GM23338 (cell line): Measurements from ENCODE around the gene CTNNA2. TPM values are rescaled to one million over a fixed set of nuclear protein-coding genes. Genes with fewer than 3 reads are reported as not detected.

Experiments used
- ATAC-seq: fragments of 200-7000 bp; cut with Tn5 transposase; 3 replicates; pipeline ENCODE4 v1.9.1; 2020
- DNase-seq: peaks from one replicate; pipeline ENCODE4 v3.0.0-alpha.2; 2015; ENCODE audit warnings: low spot score
- H2AFZ ChIP-seq: fragments of 200-600 bp; sonication (generic); 2 replicates; pipeline ENCODE4 v1.8.0; 2016; ENCODE audit warnings: antibody characterized with exemption, mild to moderate bottlenecking, moderate library complexity
- H3F3A ChIP-seq: fragments of 200-600 bp; sonication (generic); replicated peaks from 2 replicates; pipeline ENCODE4 v1.8.0; 2017; ENCODE audit warnings: antibody characterized with exemption, mixed run types, low read depth
- H3K27ac ChIP-seq: fragments of 200-600 bp; sonication (generic); 2 replicates; pipeline ENCODE4 v1.6.1; 2016; ENCODE audit warnings: low read depth
- H3K27me3 ChIP-seq: fragments of 200-600 bp; sonication (generic); 2 replicates; pipeline ENCODE4 v1.8.0; 2016; ENCODE audit warnings: mild to moderate bottlenecking, mixed run types, moderate library complexity; ENCODE audit not compliant: insufficient read depth
- H3K36me3 ChIP-seq: fragments of 200-600 bp; sonication (generic); 2 replicates; pipeline ENCODE4 v1.8.0; 2016; ENCODE audit warnings: mild to moderate bottlenecking; ENCODE audit not compliant: insufficient read depth
- H3K4me1 ChIP-seq: fragments of 200-600 bp; sonication (generic); 2 replicates; pipeline ENCODE4 v1.8.0; 2016; ENCODE audit warnings: mild to moderate bottlenecking, moderate library complexity; ENCODE audit not compliant: insufficient read depth
- H3K4me2 ChIP-seq: fragments of 200-600 bp; sonication (generic); 2 replicates; pipeline ENCODE4 v1.7.1; 2017; ENCODE audit warnings: mixed run types
- H3K4me3 ChIP-seq: fragments of 200-600 bp; sonication (generic); 2 replicates; pipeline ENCODE4 v1.6.1; 2016; ENCODE audit warnings: mixed run types
- H3K79me2 ChIP-seq: fragments of 200-600 bp; sonication (generic); replicated peaks from 2 replicates; pipeline ENCODE4 v1.8.0; 2017; ENCODE audit warnings: mild to moderate bottlenecking; ENCODE audit not compliant: insufficient read depth
- H3K9me2 ChIP-seq: fragments of 200-600 bp; sonication (generic); 2 replicates; pipeline ENCODE4 v1.8.0; 2017; ENCODE audit not compliant: insufficient read depth
- H4K20me1 ChIP-seq: fragments of 200-600 bp; sonication (generic); replicated peaks from 2 replicates; pipeline ENCODE4 v1.8.0; 2017; ENCODE audit warnings: mild to moderate bottlenecking; ENCODE audit not compliant: insufficient read depth
- H3K27ac Mint-ChIP-seq: 2 replicates; pipeline ENCODE4 v1.8.0; 2020; ENCODE audit warnings: inconsistent platforms, mild to moderate bottlenecking, moderate library complexity, mixed read lengths
- H3K27me3 Mint-ChIP-seq: 3 replicates; pipeline ENCODE4 v1.8.0; 2022; ENCODE audit warnings: low read depth, mild to moderate bottlenecking, moderate library complexity, mixed read lengths, inconsistent platforms; ENCODE audit not compliant: insufficient read depth, poor library complexity
- H3K36me3 Mint-ChIP-seq: 3 replicates; pipeline ENCODE4 v1.8.0; 2021; ENCODE audit warnings: low read depth, mild to moderate bottlenecking, inconsistent platforms, moderate library complexity, mixed read lengths
- H3K4me1 Mint-ChIP-seq: 3 replicates; pipeline ENCODE4 v1.8.0; 2020; ENCODE audit warnings: mild to moderate bottlenecking, inconsistent platforms, mixed read lengths
- H3K4me3 Mint-ChIP-seq: 3 replicates; pipeline ENCODE4 v1.8.0; 2021; ENCODE audit warnings: moderate library complexity, mild to moderate bottlenecking, inconsistent platforms, mixed read lengths
- H3K9me3 Mint-ChIP-seq: 3 replicates; pipeline ENCODE4 v1.8.0; 2020; ENCODE audit warnings: moderate library complexity, mild to moderate bottlenecking, inconsistent platforms, mixed read lengths
- CREB1 ChIP-seq: fragments of 250-450 bp; sonication (Bioruptor Pico); IDR thresholded peaks from 2 replicates; pipeline ENCODE4 v1.5.0; 2020; ENCODE audit warnings: low read depth, mild to moderate bottlenecking, moderate library complexity
- CTCF ChIP-seq, 2 experiments: fragments of 200-600 bp in 1 of 2; sonication (generic) in 1 of 2; conservative IDR thresholded peaks; 2 replicates each; pipeline versions ENCODE4 v1.5.1 to v1.6.1; 2016 to 2017; ENCODE audit warnings: antibody characterized with exemption in 2 of 2, low read depth in 2 of 2, mild to moderate bottlenecking in 2 of 2, moderate library complexity in 1 of 2
- ETS1 ChIP-seq: IDR thresholded peaks from 2 replicates; pipeline ENCODE4 v1.6.1; 2016; ENCODE audit warnings: antibody characterized with exemption
- EZH2 ChIP-seq: fragments of 200-600 bp; sonication (generic); IDR thresholded peaks from one replicate; pipeline ENCODE4 v1.8.0; 2017; ENCODE audit warnings: antibody characterized with exemption, mild to moderate bottlenecking, low read depth; ENCODE audit not compliant: unreplicated experiment
- EZH2phosphoT487 ChIP-seq: fragments of 200-600 bp; sonication (generic); IDR thresholded peaks from one replicate; pipeline ENCODE4 v1.8.1; 2018; ENCODE audit warnings: antibody characterized with exemption; ENCODE audit not compliant: unreplicated experiment
- JUNB ChIP-seq: IDR thresholded peaks from one replicate; pipeline ENCODE4 v1.6.1; 2016; ENCODE audit warnings: antibody characterized with exemption; ENCODE audit not compliant: unreplicated experiment
- NANOG ChIP-seq: IDR thresholded peaks from 2 replicates; pipeline ENCODE4 v1.6.1; 2016; ENCODE audit warnings: antibody characterized with exemption, borderline replicate concordance
- POLR2AphosphoS5 ChIP-seq: IDR thresholded peaks from 2 replicates; pipeline ENCODE4 v1.6.1; 2016; ENCODE audit warnings: antibody characterized with exemption, low read depth
- STAT1 ChIP-seq: IDR thresholded peaks from one replicate; pipeline ENCODE4 v1.6.1; 2016; ENCODE audit warnings: antibody characterized with exemption; ENCODE audit not compliant: unreplicated experiment
- ZNF114 ChIP-seq: fragments of 250-450 bp; sonication (Bioruptor Pico); IDR thresholded peaks from 2 replicates; pipeline ENCODE4 v1.5.0; 2020; ENCODE audit warnings: mild to moderate bottlenecking, moderate library complexity
- ZNF331 ChIP-seq: fragments of 250-450 bp; sonication (Bioruptor Pico); IDR thresholded peaks from 2 replicates; pipeline ENCODE4 v1.5.0; 2020; ENCODE audit warnings: low read depth, mild to moderate bottlenecking, moderate library complexity
- ZNF462 ChIP-seq: fragments of 250-450 bp; sonication (Bioruptor Pico); IDR thresholded peaks from 2 replicates; pipeline ENCODE4 v1.5.0; 2020; ENCODE audit warnings: mild to moderate bottlenecking, moderate library complexity
- polyA plus RNA-seq: library from polyadenylated mRNA; unstranded; fragments of >200 nt; fragmentation: Nextera tagmentation; extraction: Ambion mirVana; gene quantifications from 2 replicates; pipeline ENCODE4 v1.2.1, GENCODE V29; 2016
- total RNA-seq: library from RNA; depleted of rRNA; stranded (reverse); fragments of >200 nt; shearing (Covaris generic); gene quantifications from 2 replicates; pipeline ENCODE4 v1.2.3, GENCODE V29; 2014
- TF ChIP-seq, protein P1 (sequence below): IDR thresholded peaks from one replicate; pipeline ENCODE4 v1.6.1; 2018; ENCODE audit warnings: antibody characterized with exemption; ENCODE audit not compliant: unreplicated experiment

CTNNA2 gene
- total and polyA plus RNA-seq, 2 experiments from 2014 or later, result 6.4 to 15.6 TPM

- Histone ChIP-seq H3K27me3 (no peaks in the 10 kb centered on the region), H2AFZ (no peak overlapping the region), H3F3A (no peaks in the 10 kb centered on the region), H3K4me2 (no peak overlapping the region), H3K36me3 (no peaks in the 10 kb centered on the region; the same call in 1 of the 2 replicates), H3K4me1 (no peaks in the 10 kb centered on the region), H3K9me2 (peaks cover 5% of the 10 kb centered on the region), H3K4me3 (no peak overlapping the region), H3K27ac (no peak overlapping the region), H4K20me1 (no peaks in the 10 kb centered on the region), H3K79me2 (no peaks in the 10 kb centered on the region)
- H3K36me3 Mint-ChIP-seq, result no peaks in the 10 kb centered on the region
- no peaks in the 10 kb centered on the region for H3K9me3 Mint-ChIP-seq
- no peak overlapping the region for H3K27ac Mint-ChIP-seq
- ATAC-seq, result no peak
- no peak for DNase-seq
- no peak overlapping the region for H3K4me3 Mint-ChIP-seq
- H3K27me3 Mint-ChIP-seq, result peaks cover 4% of the 10 kb centered on the region
- TF ChIP-seq STAT1, result no peak
- no peak for TF ChIP-seq CREB1 (CRISPR knock-in tag)
- no peak for TF ChIP-seq ZNF331 (CRISPR knock-in tag)
- no peak for TF ChIP-seq EZH2phosphoT487
- TF ChIP-seq POLR2AphosphoS5, result no peak
- no peak for TF ChIP-seq ZNF114 (CRISPR knock-in tag)
- TF ChIP-seq NANOG, result no peak
- no peak for TF ChIP-seq JUNB
- no peak for TF ChIP-seq ETS1
- TF ChIP-seq, protein P1, sequence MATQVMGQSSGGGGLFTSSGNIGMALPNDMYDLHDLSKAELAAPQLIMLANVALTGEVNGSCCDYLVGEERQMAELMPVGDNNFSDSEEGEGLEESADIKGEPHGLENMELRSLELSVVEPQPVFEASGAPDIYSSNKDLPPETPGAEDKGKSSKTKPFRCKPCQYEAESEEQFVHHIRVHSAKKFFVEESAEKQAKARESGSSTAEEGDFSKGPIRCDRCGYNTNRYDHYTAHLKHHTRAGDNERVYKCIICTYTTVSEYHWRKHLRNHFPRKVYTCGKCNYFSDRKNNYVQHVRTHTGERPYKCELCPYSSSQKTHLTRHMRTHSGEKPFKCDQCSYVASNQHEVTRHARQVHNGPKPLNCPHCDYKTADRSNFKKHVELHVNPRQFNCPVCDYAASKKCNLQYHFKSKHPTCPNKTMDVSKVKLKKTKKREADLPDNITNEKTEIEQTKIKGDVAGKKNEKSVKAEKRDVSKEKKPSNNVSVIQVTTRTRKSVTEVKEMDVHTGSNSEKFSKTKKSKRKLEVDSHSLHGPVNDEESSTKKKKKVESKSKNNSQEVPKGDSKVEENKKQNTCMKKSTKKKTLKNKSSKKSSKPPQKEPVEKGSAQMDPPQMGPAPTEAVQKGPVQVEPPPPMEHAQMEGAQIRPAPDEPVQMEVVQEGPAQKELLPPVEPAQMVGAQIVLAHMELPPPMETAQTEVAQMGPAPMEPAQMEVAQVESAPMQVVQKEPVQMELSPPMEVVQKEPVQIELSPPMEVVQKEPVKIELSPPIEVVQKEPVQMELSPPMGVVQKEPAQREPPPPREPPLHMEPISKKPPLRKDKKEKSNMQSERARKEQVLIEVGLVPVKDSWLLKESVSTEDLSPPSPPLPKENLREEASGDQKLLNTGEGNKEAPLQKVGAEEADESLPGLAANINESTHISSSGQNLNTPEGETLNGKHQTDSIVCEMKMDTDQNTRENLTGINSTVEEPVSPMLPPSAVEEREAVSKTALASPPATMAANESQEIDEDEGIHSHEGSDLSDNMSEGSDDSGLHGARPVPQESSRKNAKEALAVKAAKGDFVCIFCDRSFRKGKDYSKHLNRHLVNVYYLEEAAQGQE, result no peak
- no peak for TF ChIP-seq EZH2
- no peak for TF ChIP-seq CTCF (conservative IDR thresholded peaks at IDR 0.05; ENCODE audit: low read depth in 2 of 2)
- TF ChIP-seq ZNF462 (CRISPR knock-in tag), result no peak
- peaks cover 9% of the 10 kb centered on the region; the same call in 2 of the 3 replicates for H3K4me1 Mint-ChIP-seq
These were observed 963.8 kb downstream of the CTNNA2 start for GRCh38 chr2:80476535-80477117.
